ENCODE measurements around the gene SAMD3.
"Not testable (repeated sequence)": the region's sequence is repeated elsewhere in the genome, so short reads cannot be mapped to it uniquely, and the experiment has no call there.

Gene SAMD3

GRCh38 chr6:130222775-130223174 lies at the start of gene SAMD3:
Gene SAMD3 (minus strand): TSS chr6:130222951. CDS start chr6:130215273, 7,678 bp downstream.
- no peak for DNase-seq

- no peak for DNase-seq
These were observed 47.4 kb upstream of the SAMD3 start for GRCh38 chr6:130269969-130270635.

GRCh38 chr6:130265553-130265952 lies 42.8 kb upstream of the SAMD3 start:
- DNase-seq, result not testable (repeated sequence)

GRCh38 chr6:130262008-130262407 lies 39.3 kb upstream of the SAMD3 start:
- no peak for DNase-seq

- DNase-seq, result not testable (repeated sequence)
These were observed 38.8 kb upstream of the SAMD3 start for GRCh38 chr6:130261558-130261957.

- not testable (repeated sequence) for DNase-seq
These were observed 38.0 kb upstream of the SAMD3 start for GRCh38 chr6:130260614-130261241.

GRCh38 chr6:130260050-130260462 lies 37.3 kb upstream of the SAMD3 start:
- not testable (repeated sequence) for DNase-seq

GRCh38 chr6:130259557-130259956 lies 36.8 kb upstream of the SAMD3 start:
- no peak for DNase-seq

GRCh38 chr6:130259140-130259539 lies 36.4 kb upstream of the SAMD3 start:
- no peak for DNase-seq

- no peak for DNase-seq
These were observed 29.9 kb upstream of the SAMD3 start for GRCh38 chr6:130252527-130253237.

- DNase-seq, result no peak
These were observed 22.5 kb upstream of the SAMD3 start for GRCh38 chr6:130245267-130245666.

- DNase-seq, result no peak
These were observed 22.0 kb upstream of the SAMD3 start for GRCh38 chr6:130244728-130245127.

- no peak for DNase-seq
These were observed 17.5 kb upstream of the SAMD3 start for GRCh38 chr6:130240232-130240631.

- DNase-seq, result no peak
These were observed 17.0 kb upstream of the SAMD3 start for GRCh38 chr6:130239755-130240154.

GRCh38 chr6:130233330-130233729 lies 10.6 kb upstream of the SAMD3 start:
- DNase-seq, result no peak

GRCh38 chr6:130230531-130230930 lies 7.8 kb upstream of the SAMD3 start:
- DNase-seq, result not testable (repeated sequence)

GRCh38 chr6:130229645-130230044 lies 6.9 kb upstream of the SAMD3 start:
- DNase-seq, result no peak

GRCh38 chr6:130223508-130223907 lies 757 bp upstream of the SAMD3 start:
- DNase-seq, result no peak

GRCh38 chr6:130218134-130218533 lies 4.6 kb downstream of the SAMD3 start:
- DNase-seq, result no peak

- no peak for DNase-seq
These were observed 6.1 kb downstream of the SAMD3 start for GRCh38 chr6:130216620-130217019.

- DNase-seq, result no peak
These were observed 7.2 kb downstream of the SAMD3 start for GRCh38 chr6:130215526-130215925.

- DNase-seq, result no peak
These were observed 10.4 kb downstream of the SAMD3 start for GRCh38 chr6:130212215-130212874.

- no peak for DNase-seq
These were observed 11.1 kb downstream of the SAMD3 start for GRCh38 chr6:130211691-130212090.
